ENCODE measurements around the gene TMEM192.
"Not testable (repeated sequence)": the region's sequence is repeated elsewhere in the genome, so short reads cannot be mapped to it uniquely, and the experiment has no call there.

TMEM192 gene

GRCh38 chr4:165088366-165088765 lies 24.3 kb downstream of the TMEM192 start:
- no peak for DNase-seq

DNA sequence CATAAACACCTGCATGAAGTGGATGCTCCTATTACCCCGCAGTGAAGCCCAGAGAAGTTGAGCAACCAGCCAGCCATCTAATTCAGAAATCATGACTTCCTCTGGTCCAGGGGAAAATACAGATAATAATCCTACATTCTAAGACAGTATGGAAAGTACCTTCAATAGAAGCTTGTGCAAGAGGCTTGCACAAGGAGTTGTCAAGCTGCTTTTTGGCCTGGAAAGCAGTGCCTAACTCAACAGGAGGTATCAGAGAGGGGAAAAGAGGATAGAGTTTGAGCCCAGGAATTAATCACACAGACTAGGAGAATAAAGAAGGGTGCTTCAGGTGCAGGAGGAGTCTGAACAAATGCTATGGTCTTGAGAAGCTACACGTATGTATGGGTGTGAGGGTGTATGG lies 26.7 kb downstream of the TMEM192 start:
- DNase-seq = no peak

DNA sequence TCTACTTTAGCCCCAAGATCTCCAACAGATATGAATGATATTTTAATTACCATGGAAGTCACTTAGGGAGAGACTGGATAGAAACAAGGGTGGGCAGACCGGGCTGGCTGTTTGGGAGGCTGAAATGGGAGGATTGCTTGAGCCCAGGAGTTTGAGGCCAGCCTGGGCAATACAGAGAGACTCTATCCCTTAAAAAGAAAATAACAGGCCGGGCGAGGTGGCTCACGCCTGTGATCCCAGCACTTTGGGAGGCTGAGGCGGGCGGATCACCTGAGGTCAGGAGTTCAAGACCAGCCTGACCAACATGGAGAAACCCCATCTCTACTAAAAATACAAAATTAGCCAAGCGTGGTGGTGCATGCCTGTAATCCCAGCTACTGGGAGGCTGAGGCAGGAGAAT lies 27.9 kb downstream of the TMEM192 start:
- not testable (repeated sequence) for DNase-seq

DNA sequence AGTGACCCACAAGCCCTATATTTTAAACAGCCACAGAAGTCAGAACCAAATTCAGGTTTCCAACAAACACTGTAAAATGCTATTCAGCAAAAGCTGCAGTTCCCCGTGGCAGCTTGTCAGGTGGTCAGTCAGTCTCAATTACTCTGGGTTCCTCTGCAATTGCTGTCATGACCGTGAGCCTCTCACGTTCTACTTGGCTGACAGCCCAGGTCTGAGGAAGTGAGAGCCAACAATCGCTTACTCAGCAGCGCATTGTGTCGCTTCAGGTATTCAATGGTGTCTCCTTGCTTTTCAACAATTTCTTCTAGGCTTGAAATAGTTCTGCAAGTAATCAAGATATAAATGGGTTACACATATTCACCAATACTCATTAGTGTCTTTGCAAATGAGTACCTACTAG lies 33.2 kb downstream of the TMEM192 start:
- DNase-seq = no peak

DNA sequence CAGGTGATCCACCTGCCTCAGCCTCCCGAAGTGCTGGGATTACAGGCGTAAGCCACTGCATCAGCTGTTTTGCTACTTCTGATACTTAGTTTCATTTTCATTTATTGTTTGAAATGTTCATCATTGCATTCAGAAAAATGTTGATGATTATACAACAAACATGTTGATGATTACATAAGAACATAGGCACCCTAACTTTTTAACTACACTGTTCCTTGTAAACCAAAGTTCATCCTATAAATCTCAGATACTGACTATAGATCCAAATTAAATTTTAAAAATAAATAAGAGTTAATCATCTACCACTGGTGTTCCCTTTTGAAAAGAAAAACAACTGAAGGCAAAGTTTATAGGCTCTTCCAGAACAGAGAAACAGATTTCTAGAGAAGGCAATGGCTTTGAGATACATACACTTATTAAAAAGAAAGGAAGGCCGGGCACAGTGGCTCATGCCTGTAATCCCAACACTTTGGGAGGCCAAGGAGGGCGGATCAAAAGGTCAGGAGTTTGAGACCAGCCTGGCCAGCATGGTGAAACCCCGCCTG lies 35.6 kb downstream of the TMEM192 start:
- no peak for DNase-seq

DNA sequence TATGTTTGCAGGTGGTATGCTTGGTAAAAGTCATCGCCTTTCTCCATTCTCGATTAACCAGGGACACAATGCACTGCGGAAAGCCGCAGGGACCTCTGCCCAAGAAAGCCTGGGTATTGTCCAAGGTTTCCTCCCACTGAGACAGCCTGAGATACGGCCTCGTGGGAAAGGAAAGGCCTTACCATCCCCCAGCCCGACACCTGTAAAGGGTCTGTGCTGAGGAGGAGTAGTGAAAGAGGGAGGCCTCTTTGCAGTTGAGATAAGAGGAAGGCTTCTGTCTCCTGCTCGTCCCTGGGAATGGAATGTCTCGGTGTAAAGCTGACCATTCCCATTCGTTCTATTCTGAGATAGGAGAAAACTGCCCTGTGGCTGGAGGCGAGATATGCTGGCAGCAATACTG lies 39.3 kb downstream of the TMEM192 start:
- DNase-seq = not testable (repeated sequence)

GRCh38 chr4:165070560-165070959 lies 42.1 kb downstream of the TMEM192 start:
- DNase-seq = no peak

GRCh38 chr4:165060938-165061337 lies 51.7 kb downstream of the TMEM192 start:
- no peak for DNase-seq

DNA sequence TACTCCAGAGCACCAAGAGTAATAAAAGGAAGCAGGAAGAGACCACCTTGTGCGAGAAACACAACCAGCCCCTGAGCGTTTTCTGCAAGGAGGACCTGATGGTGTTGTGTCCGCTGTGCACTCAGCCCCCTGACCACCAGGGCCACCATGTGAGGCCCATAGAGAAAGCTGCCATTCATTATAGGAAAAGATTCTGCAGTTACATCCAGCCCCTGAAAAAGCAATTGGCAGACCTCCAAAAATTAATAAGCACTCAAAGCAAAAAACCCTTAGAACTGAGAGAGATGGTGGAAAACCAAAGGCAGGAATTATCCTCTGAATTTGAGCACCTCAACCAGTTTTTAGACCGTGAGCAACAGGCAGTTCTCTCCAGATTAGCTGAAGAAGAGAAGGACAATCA lies 53.3 kb downstream of the TMEM192 start:
- no peak for DNase-seq

GRCh38 chr4:165058666-165059065 lies 54.0 kb downstream of the TMEM192 start:
- no peak for DNase-seq

- no peak for DNase-seq
These were observed 57.1 kb downstream of the TMEM192 start for GRCh38 chr4:165055601-165056000.

DNA sequence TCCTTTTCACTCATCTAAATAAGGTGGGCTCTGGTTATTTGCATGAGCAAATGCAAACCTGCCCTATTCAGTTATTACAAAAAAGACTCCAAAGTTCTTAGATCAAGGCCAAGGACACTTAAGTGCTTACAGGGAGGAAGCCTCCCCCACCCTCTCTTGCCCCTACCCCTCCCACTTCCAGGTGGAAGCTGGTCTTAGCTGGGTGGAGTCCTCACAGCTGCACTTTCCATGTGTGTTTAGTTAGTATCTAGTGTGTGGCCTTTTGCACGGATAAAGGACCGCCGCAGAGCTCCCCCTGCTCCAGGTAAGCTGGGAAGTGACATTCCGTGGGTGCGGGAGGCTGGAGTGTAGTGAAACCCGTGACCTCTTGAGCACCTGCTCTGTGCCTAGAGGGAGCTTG lies 59.0 kb downstream of the TMEM192 start, which contains the start of gene TRIM75:
Gene TRIM75, plus strand, starts transcription at position 222 of the 400 bp plus-strand sequence. CDS start 5,282 bp downstream, outside the sequence.
- no peak for DNase-seq

GRCh38 chr4:165052627-165053026 lies 60.0 kb downstream of the TMEM192 start:
- no peak for DNase-seq

DNA sequence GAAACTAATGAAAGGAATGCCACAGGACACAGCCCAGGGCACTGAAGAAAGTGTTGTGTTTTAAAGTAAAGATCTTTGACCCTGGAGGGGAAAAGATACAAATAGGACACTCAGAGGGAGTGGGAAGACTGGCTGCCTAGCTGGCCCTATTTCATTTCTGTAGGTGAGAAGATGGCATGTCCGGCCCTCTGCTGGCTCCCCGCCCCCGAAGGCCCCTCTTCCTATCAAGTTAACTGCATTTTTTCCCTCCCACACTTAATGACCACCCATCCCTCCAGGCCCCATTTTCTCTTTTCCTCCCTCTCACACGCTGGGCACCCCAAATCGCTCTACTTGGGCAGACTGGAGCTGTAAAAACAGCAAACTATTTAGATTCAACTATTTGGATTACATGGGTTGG lies 64.5 kb downstream of the TMEM192 start:
- no peak for DNase-seq

GRCh38 chr4:165031436-165032211 lies 81.0 kb downstream of the TMEM192 start, which contains the start of gene TRIM60:
TSS of gene TRIM60 (plus strand) at chr4:165031999. CDS start at chr4:165040073, 8,074 bp downstream.
- no peak for DNase-seq

- no peak for DNase-seq
These were observed 84.8 kb downstream of the TMEM192 start for GRCh38 chr4:165027762-165028402.

DNA sequence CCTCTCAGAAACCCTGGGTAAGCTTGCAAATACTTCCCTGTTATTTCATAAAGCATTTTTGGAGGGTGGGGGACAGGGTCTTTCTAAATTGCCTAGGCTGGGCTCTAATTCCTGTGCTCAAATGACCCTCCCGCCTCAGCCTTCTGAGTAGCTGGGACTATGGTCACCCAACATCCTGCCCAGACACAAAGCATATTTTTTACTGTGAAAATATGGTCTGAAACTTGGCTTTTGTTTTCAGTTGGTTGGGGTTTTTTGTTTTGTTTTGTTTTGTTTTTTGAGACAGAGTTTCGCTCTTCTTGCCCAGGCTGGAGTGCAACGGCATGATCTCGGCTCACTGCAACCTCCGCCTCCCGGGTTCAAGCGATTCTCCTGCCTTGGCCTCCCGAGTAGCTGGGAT lies 86.9 kb downstream of the TMEM192 start:
- DNase-seq = not testable (repeated sequence)

Data from T-helper 1 cell (primary cell).